ENCODE measurements around the gene TAS2R19.

Gene TAS2R19

DNA sequence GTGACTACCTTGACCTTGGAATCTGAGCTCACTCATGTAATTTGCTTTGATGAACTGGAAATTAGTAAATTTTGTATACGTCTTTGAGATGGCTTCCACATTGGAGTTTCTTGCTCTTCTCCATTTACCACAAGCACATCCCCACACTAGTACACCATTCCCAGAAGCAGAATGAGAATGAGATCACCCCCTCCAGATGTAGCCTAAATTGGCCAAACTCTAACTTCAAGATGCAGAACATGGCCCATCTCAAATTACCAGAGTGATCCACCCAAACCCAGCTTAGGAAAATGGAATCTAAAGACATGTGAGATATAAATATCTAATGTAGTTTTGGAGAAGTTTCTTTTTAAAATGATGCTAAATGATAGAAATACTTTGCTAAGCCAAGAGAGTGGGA, 14.8 kb downstream of the TAS2R19 start:
- in situ Hi-C loops (cut with MboI; ENCODE audit: low pct_unique_long_range_greater_than_20kb, low sequenced_read_pairs) = no loop called here
- DNase-seq = no peak

- no peak for DNase-seq
- in situ Hi-C loops (cut with MboI; ENCODE audit: low pct_unique_long_range_greater_than_20kb, low sequenced_read_pairs) = no loop called here
These were observed 24.2 kb downstream of the TAS2R19 start, which contains the start of gene TAS2R20 for GRCh38 chr12:10998204-10998603. Gene TAS2R20, minus strand, starts transcription at chr12:10998304. Its CDS starts 429 bp downstream, at chr12:10997875.

GRCh38 chr12:10994307-10994706, 28.1 kb downstream of the TAS2R19 start:
- no peak for DNase-seq
- in situ Hi-C loops (cut with MboI; ENCODE audit: low pct_unique_long_range_greater_than_20kb, low sequenced_read_pairs) = no loop called here

GRCh38 chr12:10989107-10989506, 33.3 kb downstream of the TAS2R19 start:
- no peak for DNase-seq
- in situ Hi-C loops (cut with MboI; ENCODE audit: low pct_unique_long_range_greater_than_20kb, low sequenced_read_pairs) = no loop called here

- no peak for DNase-seq
- in situ Hi-C loops (cut with MboI; ENCODE audit: low pct_unique_long_range_greater_than_20kb, low sequenced_read_pairs) = no loop called here
These were observed 35.6 kb downstream of the TAS2R19 start, which contains the start of gene TAS2R50 for GRCh38 chr12:10986812-10987211. Gene TAS2R50, minus strand, starts transcription at chr12:10986912. Its CDS starts 52 bp downstream, at chr12:10986860.

GRCh38 chr12:10982244-10982643, 40.2 kb downstream of the TAS2R19 start:
- in situ Hi-C loops (cut with MboI; ENCODE audit: low pct_unique_long_range_greater_than_20kb, low sequenced_read_pairs) = no loop called here

GRCh38 chr12:10974965-10975364, 47.5 kb downstream of the TAS2R19 start:
- no peak for DNase-seq
- in situ Hi-C loops (cut with MboI; ENCODE audit: low pct_unique_long_range_greater_than_20kb, low sequenced_read_pairs) = no loop called here

More at GRCh38 chr12:10982244-10982643, 40.2 kb downstream of the TAS2R19 start:
- no peak for DNase-seq

All from KBM-7 (cell line).